Esophagus muscularis mucosa (tissue), 4 donors: Measurements from ENCODE around the gene DOCK10. TPM values are rescaled to one million over a fixed set of nuclear protein-coding genes. Genes with fewer than 3 reads are reported as not detected.

Experiments
- DNase-seq: peaks from one replicate; pipeline ENCODE4 v3.0.0-alpha.2; 2017; ENCODE audit errors: extremely low spot score
- H3K27ac ChIP-seq, 4 donors: fragments of 200-600 bp; sonication (generic); replicated peaks in 1 of 4; 1 replicate in 3 of 4; 2 replicates in 1 of 4; pipeline ENCODE4 v1.5.1; 2016 to 2019; ENCODE audit warnings: mild to moderate bottlenecking in 1 of 4
- H3K27me3 ChIP-seq, 4 donors: fragments of 200-600 bp; sonication (generic); one replicate each; pipeline versions ENCODE4 v1.5.1 to v1.6.0; 2016 to 2019
- H3K36me3 ChIP-seq, 4 donors: fragments of 200-600 bp; sonication (generic); one replicate each; pipeline ENCODE4 v1.5.1; 2016 to 2019
- H3K4me1 ChIP-seq, 4 donors: fragments of 200-600 bp; sonication (generic); one replicate each; pipeline ENCODE4 v1.5.1; 2016 to 2019
- H3K4me3 ChIP-seq, 4 donors: fragments of 200-600 bp; sonication (generic); 1 replicate in 2 of 4; 2 replicates in 2 of 4; pipeline ENCODE4 v1.5.1; 2016 to 2019; ENCODE audit warnings: mild to moderate bottlenecking in 4 of 4, moderate library complexity in 1 of 4
- H3K9me3 ChIP-seq, 4 donors: fragments of 200-600 bp; sonication (generic); 1 replicate in 3 of 4; 2 replicates in 1 of 4; pipeline ENCODE4 v1.5.1; 2016 to 2019
- EP300 ChIP-seq: sonication (generic); formaldehyde crosslinking; IDR thresholded peaks from one replicate; pipeline ENCODE4 v1.6.1; 2017; ENCODE audit warnings: antibody characterized with exemption
- POLR2A ChIP-seq: fragments of 450-650 bp; IDR thresholded peaks from one replicate; pipeline ENCODE4 v1.6.1; 2017; ENCODE audit warnings: antibody characterized with exemption, moderate library complexity, mild to moderate bottlenecking, low read depth
- POLR2AphosphoS5 ChIP-seq, 2 donors: sonication (generic); formaldehyde crosslinking; IDR thresholded peaks; one replicate each; pipeline ENCODE4 v1.6.1; 2017; ENCODE audit warnings: antibody characterized with exemption in 2 of 2
- WGBS: methylation state at CpG from one replicate; pipeline ENCODE4 v1.1.5; 2018; 5-methylcytosine and 5-hydroxymethylcytosine counted together
- intact Hi-C: fragments of 100-400 bp; cut with DNase I; formaldehyde crosslinking; loops from one replicate; pipeline ENCODE4 v1.15.1; 2023
- total RNA-seq, 4 donors: library from RNA; depleted of rRNA; stranded (reverse); fragments of >200 nt; gene quantifications; one replicate each; pipeline versions ENCODE4 v1.1.0 to v1.2.1, GENCODE V29; 2016
- TF ChIP-seq, protein P1 (sequence below), 3 experiments: fragments of 200-600 bp in 2 of 3; fragments of 450-650 bp in 1 of 3; sonication (generic) in 2 of 3; IDR thresholded peaks; one replicate each; pipeline ENCODE4 v1.5.1; 2017 to 2019; ENCODE audit warnings: antibody characterized with exemption in 3 of 3, mild to moderate bottlenecking in 2 of 3, moderate library complexity in 1 of 3

Gene DOCK10
- total RNA-seq, 4 donors from 2014 or later = 1.9 to 11.6 (median 6.3) TPM

DNA sequence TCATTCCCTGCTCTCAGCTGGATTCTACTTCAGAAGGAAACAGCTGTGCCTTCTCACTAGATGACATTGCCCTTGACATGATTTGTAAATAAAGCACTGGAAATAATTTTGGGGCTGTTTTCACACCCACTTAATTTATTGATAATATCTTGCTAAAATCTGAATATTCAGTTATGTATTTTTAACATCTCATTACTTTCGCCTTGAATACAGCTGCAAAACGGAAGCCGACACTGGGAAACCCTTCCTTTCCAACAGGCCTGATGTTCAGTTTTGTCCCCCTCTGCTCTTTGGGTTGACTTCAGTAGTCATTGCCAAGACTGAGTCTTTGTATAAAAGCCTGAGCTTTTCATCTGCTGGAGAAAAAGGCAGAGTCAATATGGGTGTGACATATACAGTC lies 82.7 kb downstream of the DOCK10 start:
- WGBS = 72% methylated on average over 3 of the region's 3 CpGs
- no peak overlapping the region for H3K27ac ChIP-seq

DNA sequence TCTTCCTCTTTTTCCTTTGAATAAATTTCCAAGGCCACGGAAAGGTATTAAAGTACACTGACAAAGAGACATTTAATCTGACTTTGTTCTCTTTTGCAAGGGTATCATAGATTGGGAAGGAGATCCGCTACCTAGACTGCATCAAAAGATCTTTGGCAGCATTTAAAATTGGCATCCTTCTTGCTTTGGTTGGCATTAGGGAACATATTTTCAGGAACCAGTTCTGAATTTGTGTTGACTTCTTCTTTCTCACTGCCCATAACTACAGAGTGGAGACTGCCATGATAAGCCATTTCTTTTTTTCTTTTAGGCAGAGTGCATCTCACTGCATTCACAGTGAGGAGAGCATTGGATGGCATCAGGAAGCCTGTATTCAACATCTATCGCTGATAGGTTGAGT lies 83.4 kb downstream of the DOCK10 start:
- TF ChIP-seq EP300 (no peak), POLR2AphosphoS5 (IDR thresholded peaks at IDR 0.05) (no peak), POLR2A (no peak)
- TF ChIP-seq, protein P1, sequence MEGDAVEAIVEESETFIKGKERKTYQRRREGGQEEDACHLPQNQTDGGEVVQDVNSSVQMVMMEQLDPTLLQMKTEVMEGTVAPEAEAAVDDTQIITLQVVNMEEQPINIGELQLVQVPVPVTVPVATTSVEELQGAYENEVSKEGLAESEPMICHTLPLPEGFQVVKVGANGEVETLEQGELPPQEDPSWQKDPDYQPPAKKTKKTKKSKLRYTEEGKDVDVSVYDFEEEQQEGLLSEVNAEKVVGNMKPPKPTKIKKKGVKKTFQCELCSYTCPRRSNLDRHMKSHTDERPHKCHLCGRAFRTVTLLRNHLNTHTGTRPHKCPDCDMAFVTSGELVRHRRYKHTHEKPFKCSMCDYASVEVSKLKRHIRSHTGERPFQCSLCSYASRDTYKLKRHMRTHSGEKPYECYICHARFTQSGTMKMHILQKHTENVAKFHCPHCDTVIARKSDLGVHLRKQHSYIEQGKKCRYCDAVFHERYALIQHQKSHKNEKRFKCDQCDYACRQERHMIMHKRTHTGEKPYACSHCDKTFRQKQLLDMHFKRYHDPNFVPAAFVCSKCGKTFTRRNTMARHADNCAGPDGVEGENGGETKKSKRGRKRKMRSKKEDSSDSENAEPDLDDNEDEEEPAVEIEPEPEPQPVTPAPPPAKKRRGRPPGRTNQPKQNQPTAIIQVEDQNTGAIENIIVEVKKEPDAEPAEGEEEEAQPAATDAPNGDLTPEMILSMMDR (IDR thresholded peaks at IDR 0.05) = no peak
- WGBS = 78% methylated on average over 3 of the region's 3 CpGs
- Histone ChIP-seq H3K9me3 (no peaks in the 10 kb centered on the region), H3K27me3 (no peaks in the 10 kb centered on the region), H3K4me1 (peaks cover 0 to 8% (median 3%) of the 10 kb centered on the region in 4 donors), H3K4me3 (no peak overlapping the region), H3K36me3 (no peaks in the 10 kb centered on the region), H3K27ac (no peak overlapping the region)
- DNase-seq = no peak
- intact Hi-C loops = no loop called here

More for the DNA sequence above, 82.7 kb downstream of the DOCK10 start:
- intact Hi-C loops = no loop called here
- Histone ChIP-seq H3K27me3 (no peaks in the 10 kb centered on the region), H3K36me3 (no peaks in the 10 kb centered on the region), H3K4me1 (peaks cover 0 to 8% (median 3%) of the 10 kb centered on the region in 4 donors), H3K4me3 (no peak overlapping the region), H3K9me3 (no peaks in the 10 kb centered on the region)
- TF ChIP-seq, protein P1 (IDR thresholded peaks at IDR 0.05) = no peak
- no peak for TF ChIP-seq POLR2A
- TF ChIP-seq POLR2AphosphoS5 (IDR thresholded peaks at IDR 0.05) = no peak
- DNase-seq = no peak

DNA sequence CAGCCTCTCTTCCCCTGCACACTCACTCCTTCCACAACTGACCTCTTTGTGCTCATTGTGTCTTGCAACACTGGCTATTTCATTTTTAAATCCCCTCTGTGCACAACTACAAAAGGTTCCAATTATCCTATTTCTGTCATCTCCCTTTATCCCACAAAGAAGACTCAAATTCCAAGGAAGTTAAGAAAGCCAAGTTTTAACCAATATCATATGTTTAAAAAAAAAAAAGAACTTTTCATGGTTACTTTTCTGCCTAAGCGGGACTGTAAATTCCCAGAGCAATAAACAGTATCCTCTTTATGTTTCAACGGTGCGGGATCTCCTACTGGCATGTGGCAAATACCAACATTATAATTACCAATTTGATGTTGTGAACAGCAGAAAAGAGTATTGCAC lies 83.8 kb downstream of the DOCK10 start:
- WGBS = 65% methylated on average over 3 of the region's 3 CpGs
- H3K4me3 ChIP-seq = no peak overlapping the region

DNA sequence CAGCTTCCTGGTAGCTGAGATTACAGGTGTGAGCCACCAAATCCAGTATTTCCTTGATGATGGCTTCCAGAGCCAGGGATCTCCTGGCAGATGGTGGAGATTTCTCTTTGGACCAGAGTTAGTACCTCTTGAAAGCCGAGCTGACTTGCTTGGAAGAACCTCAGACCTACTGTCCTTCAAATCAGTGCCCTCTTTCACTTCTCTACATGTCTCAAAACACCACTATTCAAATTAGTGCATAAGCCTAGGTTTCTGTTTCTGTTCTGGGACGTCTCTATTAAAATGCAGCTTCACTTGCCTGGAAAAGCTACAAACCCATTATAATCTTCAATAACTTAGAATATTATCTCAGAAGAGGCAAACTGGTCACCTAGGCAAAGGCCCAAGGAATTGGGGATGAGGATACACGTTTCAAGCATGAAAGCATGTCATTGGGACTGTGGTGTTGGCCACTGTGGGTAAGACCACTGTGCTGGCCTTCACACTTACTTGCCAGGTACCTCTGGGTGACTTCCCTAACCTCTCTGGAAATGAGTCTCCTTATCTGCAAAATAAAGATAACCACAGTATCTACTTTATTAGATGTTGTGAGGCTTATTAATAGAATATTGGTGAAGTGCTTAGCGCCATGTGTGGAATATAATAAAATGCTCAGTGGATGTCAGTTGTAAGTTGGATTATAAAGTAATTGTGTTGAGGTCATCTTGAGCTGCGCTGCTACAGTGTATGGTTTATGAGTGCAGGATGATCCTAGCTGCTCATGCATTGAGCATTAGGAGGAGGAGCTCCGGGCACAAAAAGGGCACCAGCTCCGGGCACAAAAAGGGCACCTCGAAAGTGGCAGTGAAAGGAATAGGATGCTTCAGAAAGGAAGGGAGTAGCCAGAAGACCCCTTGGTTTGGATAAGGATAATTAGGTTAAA lies 84.5 kb downstream of the DOCK10 start:
- DNase-seq = peak; percentile 80
- no peak overlapping the region for H3K27ac ChIP-seq
- no peaks in the 10 kb centered on the region for H3K27me3 ChIP-seq
- H3K4me3 ChIP-seq = no peak overlapping the region
- H3K36me3 ChIP-seq = no peaks in the 10 kb centered on the region
- H3K9me3 ChIP-seq = no peaks in the 10 kb centered on the region
- H3K4me1 ChIP-seq = peaks cover 0 to 8% (median 3%) of the 10 kb centered on the region in 4 donors
- intact Hi-C loops = no loop called here
- TF ChIP-seq POLR2AphosphoS5 (IDR thresholded peaks at IDR 0.05) (no peak), EP300 (no peak), POLR2A (no peak)
- TF ChIP-seq, protein P1 (IDR thresholded peaks at IDR 0.05) = no peak
- 73% methylated on average over 8 of the region's 8 CpGs for WGBS

More for the DNA sequence above, 83.8 kb downstream of the DOCK10 start:
- no peak overlapping the region for H3K27ac ChIP-seq
- no peaks in the 10 kb centered on the region for H3K27me3 ChIP-seq
- no peak for DNase-seq
- TF ChIP-seq, protein P1 (IDR thresholded peaks at IDR 0.05) = no peak
- no peak for TF ChIP-seq POLR2AphosphoS5 (IDR thresholded peaks at IDR 0.05)
- TF ChIP-seq POLR2A = no peak
- no peaks in the 10 kb centered on the region for H3K36me3 ChIP-seq
- H3K9me3 ChIP-seq = no peaks in the 10 kb centered on the region
- intact Hi-C loops = no loop called here
- peaks cover 0 to 8% (median 3%) of the 10 kb centered on the region in 4 donors for H3K4me1 ChIP-seq
